ENCODE measurements around the gene BCL2L15. TPM values are rescaled to one million over a fixed set of nuclear protein-coding genes. Genes with fewer than 3 reads are reported as not detected.

BCL2L15 gene
- total and polyA plus RNA-seq, 2 of the 13 experiments (the other 11 are each of a cell fraction or from before 2014, with no cell fraction given) = 0.03 to 0.27 TPM

DNA sequence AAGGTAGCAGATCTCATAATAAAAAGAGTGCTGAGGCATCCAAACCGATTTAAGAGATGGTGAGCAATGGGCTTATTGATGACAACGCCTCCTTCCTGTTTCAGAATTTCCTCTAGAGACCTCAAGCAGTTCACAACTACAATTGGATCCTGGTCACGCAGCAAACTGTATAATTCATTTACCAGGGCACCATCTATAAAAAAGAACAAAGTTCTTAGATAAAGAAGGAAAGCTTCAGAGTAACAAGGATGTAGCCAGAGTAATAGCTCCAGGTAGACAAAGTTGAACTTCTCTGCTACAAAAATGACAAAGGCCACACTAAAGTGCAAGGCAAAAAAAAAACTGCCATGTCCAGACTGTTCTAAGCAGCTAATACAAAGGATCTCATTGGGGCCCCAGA is 13.8 kb upstream of the BCL2L15 start:
- Histone ChIP-seq H3K9me3 (ENCODE audit: low read length) (no peaks in the 10 kb centered on the region), H3K27me3 (ENCODE audit: control insufficient read depth in 1 of 2, insufficient read depth in 2 of 2, low read length in 2 of 2) (no peaks in the 10 kb centered on the region; a peak in 1 of 5 replicates), H3K27ac (ENCODE audit: extremely low read length, insufficient read depth, low read length) (no peak overlapping the region), H3K79me2 (ENCODE audit: insufficient read depth, low read length) (peaks cover 16% of the 10 kb centered on the region), H3K36me3 (replicated peaks in 1 of 2; ENCODE audit: control insufficient read depth in 1 of 2, insufficient read depth in 2 of 2, low read length in 2 of 2) (peaks cover 4 to 30% of the 10 kb centered on the region in 2 experiments; a peak in 4 of 5 replicates), H3K4me1 (ENCODE audit: insufficient read depth, low read length) (peaks cover 17% of the 10 kb centered on the region; the same call in 1 of the 2 replicates), H4K20me1 (ENCODE audit: insufficient read depth, low read length) (no peaks in the 10 kb centered on the region), H2AFZ (ENCODE audit: low read length) (no peak overlapping the region), H3K4me3 (replicated peaks in 1 of 3; ENCODE audit: insufficient read depth in 1 of 3, low read depth in 2 of 3, low read length in 3 of 3) (no peak overlapping the region), H3K9ac (ENCODE audit: insufficient read depth, low read depth, low read length) (no peak overlapping the region), H3K4me2 (ENCODE audit: low read depth, low read length) (no peak overlapping the region)
- in situ Hi-C loops (cut with HindIII; ENCODE audit: extremely low pct_ligation_motif_present, low pct_unique_long_range_greater_than_20kb) = no loop called here
- intact Hi-C loops (cut with micrococcal nuclease; ENCODE audit: unreplicated experiment) = no loop called here
- CTCF ChIA-PET (ENCODE audit: low intra/inter-chr PET ratio, low total read pairs) = no interaction called here
- FAIRE-seq (no peak), ATAC-seq (no peak), DNase-seq (ENCODE audit: low spot score) (no peak)
- TF ChIP-seq SMAD3 (CRISPR knock-in tag; IDR thresholded peaks at IDR 0.05) (no peak), ZKSCAN8 (CRISPR knock-in tag; IDR thresholded peaks at IDR 0.05; ENCODE audit: borderline replicate concordance) (no peak), ZNF124 (CRISPR knock-in tag; IDR thresholded peaks at IDR 0.05) (no peak), SUZ12 (IDR thresholded peaks at IDR 0.05; ENCODE audit: low read depth, low read length) (no peak), PBX2 (CRISPR knock-in tag; IDR thresholded peaks at IDR 0.05) (no peak), ZNF264 (CRISPR knock-in tag; IDR thresholded peaks at IDR 0.05) (no peak), POLR2AphosphoS2 (IDR thresholded peaks at IDR 0.05; ENCODE audit: low read depth, low read length) (no peak), TSC22D2 (CRISPR knock-in tag; IDR thresholded peaks at IDR 0.05; ENCODE audit: borderline replicate concordance) (no peak), NFKBIZ (CRISPR knock-in tag; IDR thresholded peaks at IDR 0.05) (no peak), TRIM24 (CRISPR knock-in tag; IDR thresholded peaks at IDR 0.05) (no peak)
- TF ChIP-seq, protein P1, sequence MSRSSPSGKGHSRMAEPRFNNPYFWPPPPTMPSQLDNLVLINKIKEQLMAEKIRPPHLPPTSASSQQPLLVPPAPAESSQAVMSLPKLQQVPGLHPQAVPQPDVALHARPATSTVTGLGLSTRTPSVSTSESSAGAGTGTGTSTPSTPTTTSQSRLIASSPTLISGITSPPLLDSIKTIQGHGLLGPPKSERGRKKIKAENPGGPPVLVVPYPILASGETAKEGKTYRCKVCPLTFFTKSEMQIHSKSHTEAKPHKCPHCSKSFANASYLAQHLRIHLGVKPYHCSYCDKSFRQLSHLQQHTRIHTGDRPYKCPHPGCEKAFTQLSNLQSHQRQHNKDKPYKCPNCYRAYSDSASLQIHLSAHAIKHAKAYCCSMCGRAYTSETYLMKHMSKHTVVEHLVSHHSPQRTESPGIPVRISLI (CRISPR knock-in tag; IDR thresholded peaks at IDR 0.05; ENCODE audit: borderline replicate concordance) = no peak
- BruUV-seq (replicated peaks) = no TSS peak
- POLR2A ChIA-PET = no interaction called here
- 72% methylated on average over 3 of the region's 3 CpGs for WGBS (ENCODE audit: low lambda C conversion rate)

Measured in HepG2 (cell line).